ENCODE measurements around the gene PABPC1L. TPM values are rescaled to one million over a fixed set of nuclear protein-coding genes. Genes with fewer than 3 reads are reported as not detected.

PABPC1L gene
- polyA plus RNA-seq, 2 of the 4 experiments (the other 2 are of a cell fraction), result 37.1 to 73.1 TPM

GRCh38 chr20:44936510-44936909, 26.6 kb downstream of the PABPC1L start:
- DNase-seq (ENCODE audit: low read depth in 1 of 2, low spot score in 1 of 2) (no peak), FAIRE-seq (no peak), ATAC-seq (no peak)
- ChIA-PET CTCF (interaction anchor here (0.7 to 1.8 kb wide), 3 partner anchors 9 to 22 kb away, joined by 4 to 5 read pairs (median 4); no protein-coding TSS in a partner anchor), POLR2A (no interaction called here)
- H3K9me3 ChIP-seq, result no peaks in the 10 kb centered on the region
- TF ChIP-seq ZSCAN20 (CRISPR knock-in tag; IDR thresholded peaks at IDR 0.05) (no peak), MYC (IDR thresholded peaks at IDR 0.05; ENCODE audit: borderline replicate concordance, low read length) (no peak)
- H3K4me2 ChIP-seq, result no peak overlapping the region
- H3K27ac ChIP-seq, result no peak overlapping the region
- H3K4me3 ChIP-seq, result no peak overlapping the region
- 91% methylated on average over 10 of the region's 10 CpGs for WGBS (ENCODE audit: missing lambda C conversion rate)
- H3K4me1 ChIP-seq, result no peaks in the 10 kb centered on the region

DNA sequence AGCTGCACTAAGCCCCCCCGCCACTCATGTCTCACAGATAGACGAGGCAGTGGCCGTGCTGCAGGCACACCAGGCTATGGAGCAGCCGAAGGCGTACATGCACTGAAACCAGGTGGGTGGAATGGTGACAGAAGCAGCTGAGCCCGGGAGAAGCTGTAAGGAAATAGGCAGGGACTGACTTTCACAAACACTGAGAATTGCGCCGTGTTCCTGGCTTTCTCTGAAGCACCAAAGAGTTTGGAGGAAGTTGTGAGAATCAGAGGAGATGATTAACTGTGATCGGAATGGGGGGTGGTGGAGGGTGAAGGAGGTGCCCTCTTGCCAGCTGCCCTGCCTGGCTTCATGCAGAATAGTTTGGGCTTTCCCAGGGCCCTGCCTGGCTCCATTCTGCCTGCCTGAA, 28.8 kb downstream of the PABPC1L start:
- TF ChIP-seq RNF2 (IDR thresholded peaks at IDR 0.05; ENCODE audit: borderline replicate concordance, low read depth) (no peak), HEYL (CRISPR knock-in tag; IDR thresholded peaks at IDR 0.05) (no peak), NPAS2 (CRISPR knock-in tag; IDR thresholded peaks at IDR 0.05; ENCODE audit: borderline replicate concordance) (no peak), POLR2AphosphoS2 (conservative IDR thresholded peaks at IDR 0.05; ENCODE audit: low read length) (no peak), KDM1A (IDR thresholded peaks at IDR 0.05; ENCODE audit: low read depth) (no peak), HOXB5 (CRISPR knock-in tag; IDR thresholded peaks at IDR 0.05) (no peak), HDAC2 (IDR thresholded peaks at IDR 0.05) (no peak), NFE2L2 (conservative IDR thresholded peaks at IDR 0.05; ENCODE audit: low read length) (no peak), SMC3 (IDR thresholded peaks at IDR 0.05) (no peak), TFCP2L1 (CRISPR knock-in tag; IDR thresholded peaks at IDR 0.05) (no peak), PHF8 (IDR thresholded peaks at IDR 0.05; ENCODE audit: borderline replicate concordance, low read depth) (no peak), CHD2 (IDR thresholded peaks at IDR 0.05; ENCODE audit: low read length, partially characterized antibody) (no peak), ZNF302 (CRISPR knock-in tag; IDR thresholded peaks at IDR 0.05) (no peak)
- TF ChIP-seq, protein P1, sequence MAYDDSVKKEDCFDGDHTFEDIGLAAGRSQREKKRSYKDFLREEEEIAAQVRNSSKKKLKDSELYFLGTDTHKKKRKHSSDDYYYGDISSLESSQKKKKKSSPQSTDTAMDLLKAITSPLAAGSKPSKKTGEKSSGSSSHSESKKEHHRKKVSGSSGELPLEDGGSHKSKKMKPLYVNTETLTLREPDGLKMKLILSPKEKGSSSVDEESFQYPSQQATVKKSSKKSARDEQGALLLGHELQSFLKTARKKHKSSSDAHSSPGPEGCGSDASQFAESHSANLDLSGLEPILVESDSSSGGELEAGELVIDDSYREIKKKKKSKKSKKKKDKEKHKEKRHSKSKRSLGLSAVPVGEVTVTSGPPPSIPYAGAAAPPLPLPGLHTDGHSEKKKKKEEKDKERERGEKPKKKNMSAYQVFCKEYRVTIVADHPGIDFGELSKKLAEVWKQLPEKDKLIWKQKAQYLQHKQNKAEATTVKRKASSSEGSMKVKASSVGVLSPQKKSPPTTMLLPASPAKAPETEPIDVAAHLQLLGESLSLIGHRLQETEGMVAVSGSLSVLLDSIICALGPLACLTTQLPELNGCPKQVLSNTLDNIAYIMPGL (CRISPR knock-in tag; IDR thresholded peaks at IDR 0.05; ENCODE audit: borderline replicate concordance), result no peak
- 93% methylated on average over 9 of the region's 9 CpGs for WGBS (ENCODE audit: missing lambda C conversion rate)
- CTCF ChIA-PET, result interaction anchor here (1.1 to 1.6 kb wide), 4 partner anchors 10 to 157 kb away, joined by 3 to 4 read pairs (median 4); no protein-coding TSS in a partner anchor
- DNase-seq (ENCODE audit: low read depth in 1 of 2, low spot score in 1 of 2), result no peak
- no peak for ATAC-seq
- H3K4me3 ChIP-seq, result no peak overlapping the region
- H3K4me1 ChIP-seq, result no peaks in the 10 kb centered on the region
- no peak overlapping the region for H3K4me2 ChIP-seq
- POLR2A ChIA-PET, result no interaction called here
- H3K9me3 ChIP-seq, result no peaks in the 10 kb centered on the region
- no peak overlapping the region for H3K27ac ChIP-seq
- no peak for FAIRE-seq

DNA sequence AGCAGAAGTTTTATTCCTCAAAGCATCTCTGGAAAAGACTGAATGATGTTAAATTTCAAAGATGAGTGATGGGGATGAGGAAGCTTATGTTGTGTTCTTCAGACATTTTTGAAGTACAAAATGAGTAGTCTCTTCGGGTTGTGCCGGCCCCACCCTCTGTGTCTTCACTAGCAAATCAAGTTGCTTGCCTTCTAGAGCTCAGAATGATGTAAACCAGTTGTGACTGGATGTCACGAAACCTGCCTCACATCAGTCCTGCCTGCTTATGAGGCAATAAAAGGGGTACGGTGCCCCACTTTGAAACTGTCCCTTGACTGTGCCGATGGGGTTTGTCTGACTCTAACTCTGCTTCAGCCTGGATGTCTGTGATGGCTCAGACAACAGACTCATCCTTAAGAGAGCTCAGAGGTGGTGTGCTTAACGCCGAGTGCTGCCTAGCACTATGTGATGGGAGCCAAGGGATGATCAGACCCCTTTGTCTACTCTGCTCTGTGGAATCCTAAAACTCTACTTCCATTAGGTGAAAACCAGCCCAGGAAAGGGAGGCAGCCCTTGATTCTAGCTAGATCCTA, 31.3 kb downstream of the PABPC1L start:
- Histone ChIP-seq H3K4me2 (no peak overlapping the region), H3K4me3 (no peak overlapping the region), H3K27ac (no peak overlapping the region), H3K4me1 (no peaks in the 10 kb centered on the region), H3K9me3 (no peaks in the 10 kb centered on the region)
- POLR2A ChIA-PET, result interaction anchor here (1.0 kb wide), 1 partner anchor 10 kb away, joined by 3 read pairs; no protein-coding TSS in a partner anchor
- CTCF ChIA-PET, result interaction anchor here (1.1 to 2.0 kb wide), 10 partner anchors 9 to 350 kb away, joined by 3 to 7 read pairs (median 4); no protein-coding TSS in a partner anchor
- FAIRE-seq (no peak), ATAC-seq (peak in 1 of 2 experiments; percentile 17; a peak in 1 of 6 replicates), DNase-seq (ENCODE audit: low read depth in 1 of 2, low spot score in 1 of 2) (no peak)
- no peak for TF ChIP-seq HOXB5 (CRISPR knock-in tag; IDR thresholded peaks at IDR 0.05)
- no peak for TF ChIP-seq FOSL2 (IDR thresholded peaks at IDR 0.05)
- TF ChIP-seq FOSL2 (CRISPR knock-in tag; IDR thresholded peaks at IDR 0.05), result no peak
- TF ChIP-seq ELK1 (IDR thresholded peaks at IDR 0.05; ENCODE audit: low read depth, low read length), result no peak
- no peak for TF ChIP-seq ATOH8 (CRISPR knock-in tag; IDR thresholded peaks at IDR 0.05; ENCODE audit: low read depth)
- TF ChIP-seq CEBPB (IDR thresholded peaks at IDR 0.05), result no peak
- no peak for TF ChIP-seq CBX8 (IDR thresholded peaks at IDR 0.05)
- TF ChIP-seq ZC3H11A (IDR thresholded peaks at IDR 0.05), result no peak
- TF ChIP-seq, protein P2, sequence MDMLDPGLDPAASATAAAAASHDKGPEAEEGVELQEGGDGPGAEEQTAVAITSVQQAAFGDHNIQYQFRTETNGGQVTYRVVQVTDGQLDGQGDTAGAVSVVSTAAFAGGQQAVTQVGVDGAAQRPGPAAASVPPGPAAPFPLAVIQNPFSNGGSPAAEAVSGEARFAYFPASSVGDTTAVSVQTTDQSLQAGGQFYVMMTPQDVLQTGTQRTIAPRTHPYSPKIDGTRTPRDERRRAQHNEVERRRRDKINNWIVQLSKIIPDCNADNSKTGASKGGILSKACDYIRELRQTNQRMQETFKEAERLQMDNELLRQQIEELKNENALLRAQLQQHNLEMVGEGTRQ (IDR thresholded peaks at IDR 0.05), result no peak
- no peak for TF ChIP-seq RFX5 (IDR thresholded peaks at IDR 0.05)
- no peak for TF ChIP-seq NPAS2 (CRISPR knock-in tag; IDR thresholded peaks at IDR 0.05; ENCODE audit: borderline replicate concordance)
- TF ChIP-seq, protein P3, sequence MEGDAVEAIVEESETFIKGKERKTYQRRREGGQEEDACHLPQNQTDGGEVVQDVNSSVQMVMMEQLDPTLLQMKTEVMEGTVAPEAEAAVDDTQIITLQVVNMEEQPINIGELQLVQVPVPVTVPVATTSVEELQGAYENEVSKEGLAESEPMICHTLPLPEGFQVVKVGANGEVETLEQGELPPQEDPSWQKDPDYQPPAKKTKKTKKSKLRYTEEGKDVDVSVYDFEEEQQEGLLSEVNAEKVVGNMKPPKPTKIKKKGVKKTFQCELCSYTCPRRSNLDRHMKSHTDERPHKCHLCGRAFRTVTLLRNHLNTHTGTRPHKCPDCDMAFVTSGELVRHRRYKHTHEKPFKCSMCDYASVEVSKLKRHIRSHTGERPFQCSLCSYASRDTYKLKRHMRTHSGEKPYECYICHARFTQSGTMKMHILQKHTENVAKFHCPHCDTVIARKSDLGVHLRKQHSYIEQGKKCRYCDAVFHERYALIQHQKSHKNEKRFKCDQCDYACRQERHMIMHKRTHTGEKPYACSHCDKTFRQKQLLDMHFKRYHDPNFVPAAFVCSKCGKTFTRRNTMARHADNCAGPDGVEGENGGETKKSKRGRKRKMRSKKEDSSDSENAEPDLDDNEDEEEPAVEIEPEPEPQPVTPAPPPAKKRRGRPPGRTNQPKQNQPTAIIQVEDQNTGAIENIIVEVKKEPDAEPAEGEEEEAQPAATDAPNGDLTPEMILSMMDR (IDR thresholded peaks at IDR 0.05), result no peak
- TF ChIP-seq KDM5A (IDR thresholded peaks at IDR 0.05), result no peak
- TF ChIP-seq BHLHE40 (IDR thresholded peaks at IDR 0.05; ENCODE audit: low read depth, low read length), result no peak
- TF ChIP-seq EHMT2 (IDR thresholded peaks at IDR 0.05; ENCODE audit: low read depth), result no peak
- WGBS (ENCODE audit: missing lambda C conversion rate), result 94% methylated on average over 7 of the region's 7 CpGs

Data from A549 (cell line).